ENCODE results near the gene IL6R.
"Not testable (repeated sequence)": the region's sequence is repeated elsewhere in the genome, so short reads cannot be mapped to it uniquely, and the experiment has no call there.

Gene IL6R

DNA sequence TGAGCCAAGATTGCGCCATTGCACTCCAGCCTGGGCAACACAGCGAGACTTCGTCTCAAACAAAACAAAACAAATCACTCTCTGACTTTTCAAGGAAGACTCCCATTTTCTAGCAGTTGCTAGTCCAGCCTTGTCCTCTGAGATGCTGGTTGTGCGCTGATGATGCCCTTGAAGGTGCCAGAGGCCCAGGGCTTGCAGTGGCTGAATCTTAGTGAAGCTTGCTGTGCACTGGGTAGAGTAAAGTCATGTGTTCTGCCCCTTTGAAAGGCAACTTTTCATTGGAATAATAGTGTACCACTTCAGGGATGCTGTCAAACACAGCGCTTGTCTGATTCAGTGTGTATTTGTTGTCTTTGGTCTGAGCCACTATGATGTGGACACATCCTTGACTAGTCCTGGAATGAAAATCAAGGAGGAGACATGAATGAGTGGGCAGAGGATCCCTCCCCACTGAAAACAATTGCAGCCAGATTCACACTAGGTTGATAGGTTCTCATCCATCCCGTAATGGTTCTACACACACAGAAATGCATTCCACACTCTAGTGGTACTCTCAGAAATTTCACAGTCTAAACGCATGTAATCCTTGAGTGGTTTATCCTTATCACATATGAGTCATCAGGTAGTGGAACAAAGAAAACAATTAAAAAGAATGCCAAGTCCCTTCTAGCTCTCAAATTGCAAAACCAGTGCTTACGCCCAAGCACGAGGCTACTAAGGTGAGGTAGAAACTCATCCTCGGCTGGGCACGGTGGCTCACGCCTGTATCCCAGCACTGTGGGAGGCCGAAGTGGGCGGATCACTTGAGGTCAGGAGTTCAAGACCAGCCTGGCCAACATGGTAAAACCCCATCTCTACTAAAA, 79.0 kb downstream of the IL6R start:
- no peak for DNase-seq (ENCODE audit: low spot score)

DNA sequence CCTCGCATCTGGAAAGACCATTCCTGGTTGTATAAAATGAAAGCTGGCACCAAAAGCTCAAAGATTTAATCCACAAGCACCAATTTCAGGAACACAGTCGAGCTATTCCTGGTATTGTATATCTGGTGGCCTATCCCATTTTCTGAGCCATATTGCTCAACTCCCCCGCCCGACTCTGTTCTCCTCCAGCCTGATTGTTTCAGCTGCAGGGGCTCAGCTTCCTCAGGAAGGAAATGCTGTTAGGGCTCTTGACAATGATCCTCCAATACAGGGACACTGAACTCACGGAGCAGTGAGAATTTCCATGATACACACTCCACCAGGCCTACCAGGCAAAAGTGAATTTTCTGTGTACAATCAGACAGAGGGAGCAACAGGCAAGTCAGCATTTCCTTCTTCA, 80.0 kb downstream of the IL6R start:
- no peak for DNase-seq (ENCODE audit: low spot score)

DNA sequence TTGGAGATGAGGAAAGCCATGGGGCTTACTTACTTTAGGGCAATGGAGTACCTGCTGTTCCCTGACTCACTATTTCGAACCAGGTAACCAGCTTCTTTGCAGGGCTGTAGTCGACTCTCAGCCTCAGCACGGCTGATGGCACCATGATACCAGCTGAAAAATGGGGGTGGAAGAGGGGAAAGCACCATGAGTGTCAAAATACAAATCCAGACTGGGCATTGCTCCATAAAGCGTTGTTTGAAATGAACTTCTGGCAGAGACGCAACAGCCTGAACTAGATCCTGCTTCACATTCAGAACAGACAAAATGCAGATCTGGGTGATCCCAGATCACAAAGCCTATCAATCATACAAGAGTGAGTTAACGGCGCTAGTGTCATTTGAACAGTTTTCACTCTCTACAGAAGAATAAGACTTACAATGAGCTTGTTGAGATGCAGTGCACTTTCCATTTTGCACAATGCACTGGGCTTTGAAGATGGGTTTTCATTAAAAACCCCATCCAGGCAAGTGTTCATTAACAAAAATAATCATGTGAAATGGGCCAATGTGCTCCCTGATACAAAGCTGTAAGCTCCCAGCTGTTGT, 80.9 kb downstream of the IL6R start:
- DNase-seq (ENCODE audit: low spot score) = no peak

DNA sequence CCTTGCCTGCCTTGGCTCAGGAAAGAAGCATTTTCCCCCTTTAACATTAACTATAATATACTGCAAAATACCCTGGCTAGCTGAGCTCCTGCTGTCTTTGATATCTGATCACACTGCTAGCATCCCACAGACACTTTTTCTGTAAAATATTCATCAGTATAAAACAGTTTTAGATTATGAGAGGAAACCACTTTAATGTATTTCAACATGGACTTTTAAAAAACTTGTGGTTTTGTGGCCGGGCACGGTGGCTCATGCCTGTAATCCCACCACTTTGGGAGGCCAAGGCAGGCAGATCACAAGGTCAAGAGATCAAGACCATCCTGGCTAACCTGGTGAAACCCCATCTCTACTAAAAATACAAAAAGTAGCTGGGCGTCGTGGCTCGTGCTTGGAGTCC, 81.6 kb downstream of the IL6R start:
- not testable (repeated sequence) for DNase-seq (ENCODE audit: low spot score)

DNA sequence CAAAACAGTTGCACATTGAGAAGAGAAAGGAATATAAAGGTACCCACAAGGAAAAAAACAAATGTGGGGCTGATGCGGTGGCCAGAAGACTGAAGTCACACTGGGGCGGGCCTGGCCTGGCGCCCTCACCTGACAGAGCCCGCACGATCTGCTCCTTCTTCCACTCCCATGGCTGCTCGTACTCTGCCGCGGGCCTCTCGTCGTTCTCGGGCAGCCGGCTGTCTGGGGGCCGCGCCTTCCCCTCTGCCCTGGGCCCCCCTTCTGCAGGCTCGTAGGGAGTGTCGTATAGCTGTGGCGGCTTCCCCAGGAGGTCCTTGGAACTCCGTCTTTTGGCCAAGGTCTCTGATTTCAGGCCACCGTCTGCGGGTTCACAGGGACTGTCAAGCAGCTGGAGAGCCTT, 83.8 kb downstream of the IL6R start:
- DNase-seq (ENCODE audit: low spot score) = no peak

DNA sequence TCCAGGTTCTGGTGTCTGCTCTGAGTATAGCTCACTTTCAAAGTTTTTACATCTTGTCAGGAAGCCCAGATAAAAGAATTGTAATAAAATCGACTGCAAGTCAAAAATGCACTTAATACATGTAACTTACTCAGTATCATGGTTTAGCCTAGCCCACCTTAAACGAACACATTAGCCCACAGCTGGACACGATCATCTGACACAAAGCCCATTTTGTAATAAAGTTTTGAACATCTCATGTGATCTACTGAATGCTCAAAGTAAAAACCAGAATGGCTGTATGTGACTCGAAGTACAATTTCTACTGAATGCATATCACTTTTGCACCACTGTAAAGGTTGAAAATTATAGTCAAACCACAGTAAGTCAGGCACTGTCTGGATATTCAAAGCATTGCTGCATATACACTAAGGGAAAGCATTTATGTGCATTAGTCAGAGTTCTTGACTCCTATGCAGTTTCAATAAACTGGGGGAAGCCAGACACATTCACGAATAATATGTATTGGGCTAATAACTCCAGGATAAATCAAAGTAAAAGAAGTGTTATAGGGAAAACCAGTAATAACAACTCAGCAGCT, 84.6 kb downstream of the IL6R start:
- no peak for DNase-seq (ENCODE audit: low spot score)

DNA sequence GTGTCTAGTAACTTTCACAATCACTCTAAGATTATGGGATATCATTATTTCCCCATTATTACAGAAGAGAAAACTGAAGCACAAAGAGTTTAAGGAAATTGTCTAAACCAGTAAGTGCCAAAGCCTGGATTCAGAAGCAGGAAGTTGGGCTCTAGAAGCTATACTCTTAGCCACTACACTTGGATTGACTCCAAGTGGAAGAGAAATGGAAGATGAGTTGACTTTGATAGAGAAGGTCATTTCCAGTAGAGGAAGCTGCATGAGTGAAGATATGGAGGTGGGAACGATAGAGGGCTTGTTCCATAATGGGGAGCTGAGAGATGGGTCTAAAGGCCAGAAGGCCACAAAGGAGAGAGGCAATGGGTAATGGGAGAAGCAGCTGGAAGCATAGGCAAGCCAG, 85.2 kb downstream of the IL6R start:
- DNase-seq (ENCODE audit: low spot score) = no peak

DNA sequence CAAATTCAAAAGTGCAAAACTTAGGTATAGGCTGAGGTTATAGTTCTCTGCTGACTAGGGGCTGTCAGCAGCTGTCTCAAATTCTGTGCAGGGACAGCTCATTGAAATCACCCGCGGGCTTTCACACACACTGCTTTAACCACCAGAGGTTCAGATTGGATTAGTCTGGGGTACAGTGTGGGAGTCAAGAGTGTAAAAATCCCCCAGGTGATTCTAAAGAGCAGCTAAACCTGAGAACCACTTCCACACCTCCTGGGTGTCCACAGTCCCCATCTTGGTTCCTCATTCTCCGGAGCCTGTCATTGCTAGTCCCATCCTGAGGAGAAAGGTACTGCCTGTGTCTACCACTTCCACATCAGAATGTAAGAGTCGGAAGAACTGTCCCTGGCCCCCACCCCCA, 87.0 kb downstream of the IL6R start:
- no peak for DNase-seq (ENCODE audit: low spot score)

DNA sequence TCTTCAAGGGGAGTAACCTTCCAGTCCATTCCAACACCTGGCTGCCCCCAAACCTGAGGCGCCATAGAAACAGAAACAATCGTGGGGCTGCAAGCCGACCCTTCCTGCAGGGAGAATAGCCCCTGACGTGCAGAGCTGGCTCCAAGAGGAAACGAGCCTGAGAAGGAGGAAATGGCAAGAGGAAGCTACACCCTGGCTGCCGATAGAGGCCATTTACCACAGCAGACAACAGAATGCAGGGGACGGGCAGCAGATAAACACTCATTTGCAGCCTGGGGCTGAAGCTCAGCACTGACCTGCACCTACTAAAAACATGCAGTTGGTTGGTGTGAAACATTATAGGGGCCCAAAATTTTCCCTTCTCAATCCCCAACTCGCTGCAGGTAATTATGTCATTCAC, 88.1 kb downstream of the IL6R start:
- DNase-seq (ENCODE audit: low spot score) = peak; percentile 58

DNA sequence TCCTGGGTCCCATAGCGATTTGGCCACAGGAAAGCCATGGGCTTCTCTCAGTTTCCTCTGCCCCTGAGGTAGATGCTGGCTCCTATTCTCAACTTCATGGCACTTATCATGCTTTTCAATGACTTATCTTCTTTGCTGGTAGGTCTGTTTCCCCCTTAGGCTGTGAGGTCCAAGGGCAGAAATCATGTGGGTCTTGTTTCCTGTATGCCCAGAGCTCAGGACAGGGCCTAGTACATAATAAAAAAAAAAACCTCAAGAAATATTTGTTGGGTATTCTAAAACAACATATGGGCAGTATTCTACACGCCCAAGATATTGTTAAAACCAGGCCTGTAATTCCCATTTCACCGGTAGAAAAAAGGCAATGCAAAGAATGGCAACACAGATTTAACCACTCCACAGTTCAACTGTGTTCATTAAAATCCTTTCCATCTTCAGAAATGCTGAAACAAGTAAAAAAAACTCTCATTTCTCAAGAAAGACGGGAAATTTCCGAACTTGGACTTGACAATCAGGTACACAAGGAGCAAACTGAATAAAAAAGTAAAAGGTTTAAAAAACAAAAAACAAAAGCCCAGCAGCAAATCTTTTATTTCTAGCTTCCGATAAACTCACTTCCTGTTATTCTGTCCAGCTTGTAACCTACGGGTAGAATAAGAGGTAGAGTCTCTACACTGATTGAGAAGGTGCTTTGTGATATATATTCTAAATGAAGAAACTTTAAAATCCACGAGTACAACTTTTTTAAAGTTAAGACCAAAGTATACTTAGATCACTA, 90.5 kb downstream of the IL6R start:
- DNase-seq (ENCODE audit: low spot score) = no peak

DNA sequence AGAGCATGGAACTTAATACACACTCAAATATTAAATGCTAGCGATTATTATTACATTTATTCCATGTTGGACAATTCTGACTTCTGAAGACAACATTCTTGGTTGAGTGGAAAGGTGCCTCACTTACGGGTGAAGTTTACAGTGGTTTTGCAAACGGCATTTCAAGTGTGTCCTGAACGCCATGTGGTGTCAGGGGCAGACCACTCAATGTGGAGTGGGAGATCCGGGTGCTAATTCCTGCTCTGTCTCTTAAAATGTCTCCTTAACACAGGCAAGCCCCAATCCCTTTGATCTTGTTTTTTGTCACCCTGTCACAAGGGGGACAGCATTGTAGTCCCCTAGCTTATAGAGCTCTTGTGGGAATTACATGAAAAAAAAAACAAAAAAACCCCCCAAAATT, 91.2 kb downstream of the IL6R start:
- DNase-seq (ENCODE audit: low spot score) = no peak

DNA sequence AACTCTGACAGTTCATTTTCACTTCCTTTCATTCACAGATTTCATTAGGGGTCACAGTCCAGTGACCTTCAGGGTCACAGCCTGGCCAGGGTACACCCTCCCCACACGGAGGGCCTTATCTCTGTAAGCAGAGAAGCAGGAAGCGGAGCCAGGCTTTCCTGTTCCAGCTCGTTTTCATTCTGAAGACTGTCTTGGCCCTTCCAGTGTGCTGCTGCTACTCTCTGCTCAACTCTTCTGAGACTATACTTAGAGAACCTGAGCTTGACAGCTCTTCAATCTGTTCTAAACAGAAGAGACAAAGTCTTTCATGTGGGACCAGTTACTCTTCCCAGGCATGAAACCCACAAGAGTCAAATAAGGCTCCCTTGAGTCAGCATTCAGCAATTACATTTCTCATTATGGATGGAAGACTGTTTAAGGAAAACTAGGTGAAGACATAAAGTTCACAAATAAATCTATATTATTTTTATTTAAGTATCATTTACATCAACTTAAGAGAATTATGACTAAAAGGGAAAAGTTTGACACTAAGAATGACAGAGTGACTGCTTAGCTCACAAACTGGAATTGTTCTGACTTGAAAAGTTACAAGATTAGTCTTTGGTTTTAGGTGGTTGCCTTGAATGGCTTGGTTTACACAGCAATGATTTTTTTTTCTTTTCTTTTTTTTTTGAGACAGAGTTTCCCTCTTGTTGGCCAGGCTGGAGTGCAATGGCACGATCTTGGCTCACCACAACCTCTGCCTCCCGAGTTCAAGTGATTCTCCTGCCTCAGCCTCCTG, 92.1 kb downstream of the IL6R start:
- no peak for DNase-seq (ENCODE audit: low spot score)

DNA sequence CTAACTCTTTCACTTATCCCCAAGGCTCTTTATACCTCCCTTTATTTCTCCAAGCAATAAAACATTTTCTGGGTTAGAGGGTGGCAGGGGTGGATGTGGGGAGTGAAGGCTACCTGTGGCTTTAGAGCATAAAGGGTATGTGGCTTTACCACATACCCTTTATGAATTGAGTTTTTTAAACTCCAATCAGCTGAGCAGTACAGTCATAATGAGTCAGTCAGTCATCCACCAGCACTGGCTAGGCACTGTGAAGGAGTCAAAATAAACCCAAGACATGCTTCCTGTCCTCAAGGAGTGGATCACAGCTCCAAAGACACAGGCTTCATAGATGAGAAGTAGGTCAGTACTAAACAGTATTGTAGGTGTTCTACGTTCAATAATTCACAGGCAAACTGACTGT, 94.3 kb downstream of the IL6R start:
- no peak for DNase-seq (ENCODE audit: low spot score)

DNA sequence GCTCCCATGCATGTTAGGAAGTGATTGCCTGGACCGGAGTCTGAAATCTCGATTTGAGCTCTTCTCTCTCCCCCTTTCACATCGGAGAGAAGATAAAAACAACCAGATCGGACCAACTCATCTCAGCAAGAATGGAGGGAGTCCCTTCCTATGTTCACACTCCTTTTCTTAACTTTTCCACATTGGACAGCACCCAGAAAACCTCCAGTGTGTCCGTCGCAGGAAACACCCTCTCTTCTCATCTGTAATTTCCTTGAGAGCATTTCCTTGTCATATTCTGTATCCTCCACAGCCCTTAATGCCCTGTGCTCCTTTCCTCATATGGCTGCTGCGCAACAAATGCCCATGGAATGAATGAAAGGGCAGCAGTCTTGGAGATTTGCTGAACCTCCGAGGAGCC, 95.4 kb downstream of the IL6R start:
- DNase-seq (ENCODE audit: low spot score) = no peak

DNA sequence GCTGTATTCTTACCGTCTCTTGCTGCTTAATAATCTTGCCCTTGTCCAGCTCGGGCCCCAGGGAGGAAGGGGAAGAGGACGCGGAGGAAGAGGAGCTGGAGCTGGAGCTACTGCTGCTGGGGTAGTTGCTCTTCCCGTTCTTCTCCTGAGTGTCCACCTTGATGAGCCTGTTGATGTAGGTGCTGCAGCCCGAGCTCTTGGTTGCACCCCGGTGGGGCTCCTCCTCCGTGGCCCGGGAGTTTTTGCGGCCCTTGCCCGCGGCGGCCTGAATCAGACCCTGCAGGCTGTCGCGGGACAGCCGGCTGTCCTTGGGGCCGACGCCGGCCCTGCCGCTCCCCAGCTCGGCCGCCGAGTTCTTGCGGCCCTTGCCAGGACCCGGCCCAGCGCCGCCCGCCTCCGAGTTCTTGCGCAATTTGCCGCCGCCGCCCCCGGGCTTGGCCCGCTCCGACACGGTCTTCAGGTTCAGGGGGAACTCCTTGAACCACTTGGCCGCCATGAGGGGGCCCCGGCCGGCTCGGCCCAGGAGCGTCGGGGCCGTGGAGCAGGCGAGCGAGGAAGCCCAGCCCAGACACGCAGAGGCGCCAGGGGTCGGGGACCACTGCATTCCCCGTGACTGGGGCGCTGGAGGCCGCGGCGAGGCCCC, 96.4 kb downstream of the IL6R start:
- DNase-seq (ENCODE audit: low spot score) = no peak

DNA sequence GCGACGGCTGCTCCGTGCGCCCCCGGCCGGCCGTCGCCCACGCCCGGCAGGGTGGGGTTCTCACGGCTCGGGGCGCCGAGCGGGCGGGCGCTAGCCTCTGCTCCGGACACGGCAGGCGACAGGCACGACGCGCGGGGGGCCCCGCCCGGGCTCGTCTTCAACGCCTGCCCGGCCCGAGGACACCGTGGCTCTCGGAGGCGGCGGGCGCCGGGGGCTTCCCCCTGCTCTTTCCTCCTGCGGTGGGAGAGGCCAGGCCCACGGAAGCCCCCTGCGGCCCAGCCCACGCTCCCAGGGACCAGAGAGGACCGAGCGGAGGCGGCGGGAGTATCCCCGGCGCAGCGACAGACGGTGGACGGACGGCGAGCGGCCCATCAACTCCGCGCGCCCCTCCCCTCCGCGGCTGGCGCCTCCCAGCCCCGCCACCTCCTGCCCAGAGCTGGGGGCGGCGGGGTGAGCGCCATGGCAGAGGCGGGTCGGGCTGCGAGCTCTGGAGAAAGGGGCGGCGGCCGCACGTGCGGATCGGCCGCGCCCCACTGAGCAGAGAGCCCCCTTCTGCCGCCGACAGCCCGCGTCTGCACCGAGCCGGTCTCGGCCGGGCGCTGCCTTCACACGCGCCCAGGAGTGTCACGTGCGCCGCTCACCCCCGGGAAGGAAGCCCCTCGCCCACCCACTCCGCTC, 97.1 kb downstream of the IL6R start, which contains the start of the genes SHE and TDRD10:
Gene SHE (minus strand): TSS at position 347 of the 678 bp plus-strand sequence. CDS start 386 bp downstream, outside the sequence.
Gene TDRD10 (plus strand): TSS at position 154 of the 678 bp plus-strand sequence. CDS start 4,685 bp downstream, outside the sequence.
- no peak for DNase-seq (ENCODE audit: low spot score)

DNA sequence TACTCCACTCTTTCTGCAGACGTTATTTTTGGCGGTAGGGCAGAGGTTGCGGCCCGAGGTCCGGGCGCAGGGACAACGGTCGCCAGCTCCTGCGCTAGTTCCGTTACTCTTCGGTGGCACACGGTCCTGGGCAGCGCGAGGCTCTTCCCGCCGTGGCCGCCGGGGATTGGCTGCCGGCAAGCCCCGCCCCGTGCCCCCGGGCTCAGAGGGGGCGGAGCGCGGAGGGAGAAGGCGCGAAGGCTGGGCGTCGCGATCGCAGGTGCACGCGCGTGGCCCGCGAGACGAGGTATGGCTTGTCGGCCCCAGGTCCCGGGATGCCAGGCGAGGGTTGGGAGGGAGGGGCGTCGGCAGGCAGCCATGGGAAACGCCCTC, 97.6 kb downstream of the IL6R start:
- no peak for DNase-seq (ENCODE audit: low spot score)

DNA sequence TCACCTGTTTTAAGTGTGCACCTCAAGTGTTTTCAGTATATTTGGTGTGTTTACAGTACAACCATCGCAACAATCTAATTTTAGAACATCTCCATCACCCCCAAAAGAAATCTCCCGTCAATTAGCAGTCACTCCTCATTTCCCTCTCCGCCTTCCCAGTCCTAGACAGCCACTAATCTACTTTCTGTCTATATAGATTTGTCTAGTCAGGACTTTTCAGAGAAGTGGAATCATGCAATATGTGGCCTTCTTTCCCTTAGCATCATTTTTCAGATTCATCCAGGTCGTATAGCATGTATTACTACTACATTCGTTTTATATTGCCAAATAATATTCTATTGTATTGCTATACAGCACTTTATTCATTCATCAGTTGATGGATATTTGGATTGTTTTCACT, 98.8 kb downstream of the IL6R start:
- DNase-seq (ENCODE audit: low spot score) = no peak

DNA sequence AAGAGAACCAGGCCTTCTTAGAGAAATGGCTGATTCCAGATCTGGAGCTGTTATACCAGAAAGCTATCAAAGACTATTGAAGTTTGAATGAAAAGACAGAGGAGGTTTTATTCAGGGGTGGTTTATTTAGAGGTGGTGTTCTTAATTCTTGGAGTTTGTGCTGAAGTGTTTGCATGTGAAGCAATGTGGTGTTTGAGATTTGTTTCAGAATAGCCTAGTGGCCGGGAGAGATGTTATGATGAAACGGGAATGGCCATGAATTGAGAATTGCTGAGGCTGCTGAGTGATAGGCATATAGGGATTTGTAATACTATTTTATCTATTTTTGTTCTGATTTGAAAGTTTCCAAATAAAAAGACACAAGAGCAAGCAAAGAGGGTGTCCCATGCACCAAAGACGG, 107.6 kb downstream of the IL6R start:
- DNase-seq (ENCODE audit: low spot score) = no peak

DNA sequence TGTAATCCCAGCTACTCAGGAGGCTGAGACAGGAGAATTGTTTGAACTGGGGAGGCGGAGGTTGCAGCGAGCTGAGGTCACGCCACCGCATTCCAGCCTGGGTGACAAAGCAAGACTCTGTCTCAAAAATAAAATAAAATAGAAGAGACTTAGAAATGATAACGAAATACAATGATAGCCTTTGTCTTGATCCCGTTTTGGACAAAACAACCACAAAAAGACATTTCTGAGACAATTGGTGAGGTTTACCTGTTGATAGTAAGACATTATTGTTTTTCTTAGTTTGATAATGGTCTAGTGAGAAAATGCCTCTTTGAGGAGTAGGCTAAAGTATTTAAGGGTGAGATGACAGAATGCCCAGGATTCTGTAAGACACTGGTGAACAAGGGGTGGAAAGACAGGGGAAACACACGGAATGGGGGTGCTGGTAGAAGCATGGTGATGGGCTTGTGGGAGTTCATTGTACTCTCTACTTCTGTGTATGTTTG, 109.0 kb downstream of the IL6R start:
- no peak for DNase-seq (ENCODE audit: low spot score)
